H1 (cell line): ENCODE data around the gene GTF2IRD1. TPM values are rescaled to one million over a fixed set of nuclear protein-coding genes. Genes with fewer than 3 reads are reported as not detected.

Source experiments
- ASH2L ChIP-seq: fragments of 200-600, 300-600 bp; sonication (generic); IDR thresholded peaks from one replicate; pipeline ENCODE4 v1.7.1; 2017; ENCODE audit warnings: low read length
- CHD7 ChIP-seq: fragments of 300-600 bp; sonication (generic); IDR thresholded peaks from 2 replicates; pipeline ENCODE4 v1.7.1; 2012; ENCODE audit warnings: low read length, moderate library complexity, mild to moderate bottlenecking, inconsistent platforms; ENCODE audit not compliant: insufficient replicate concordance
- CREB1 ChIP-seq: IDR thresholded peaks from 2 replicates; pipeline ENCODE4 v1.6.1; 2012; ENCODE audit warnings: inconsistent platforms
- CTBP2 ChIP-seq: IDR thresholded peaks from 2 replicates; pipeline ENCODE4 v1.7.0; 2011; ENCODE audit warnings: borderline replicate concordance, mild to moderate bottlenecking, moderate library complexity, mixed read lengths, low read length; ENCODE audit not compliant: insufficient read depth, insufficient read length
- GTF2F1 ChIP-seq: IDR thresholded peaks from 2 replicates; pipeline ENCODE4 v1.6.1; 2012; ENCODE audit warnings: low read depth, low read length, improper control_type of control experiment, borderline replicate concordance
- NANOG ChIP-seq: IDR thresholded peaks from 2 replicates; pipeline ENCODE4 v1.6.1; 2011; ENCODE audit warnings: low read length, low read depth, mild to moderate bottlenecking, inconsistent platforms; ENCODE audit not compliant: insufficient read depth, poor library complexity, severe bottlenecking
- SP1 ChIP-seq: IDR thresholded peaks from 2 replicates; pipeline ENCODE4 v1.6.1; 2011; ENCODE audit warnings: low read depth, low read length
- TBP ChIP-seq: IDR thresholded peaks from 2 replicates; pipeline ENCODE4 v1.6.1; 2011; ENCODE audit warnings: low read depth, low read length, improper control_type of control experiment
- TEAD4 ChIP-seq: IDR thresholded peaks from 2 replicates; pipeline ENCODE4 v1.6.1; 2012; ENCODE audit warnings: low read depth, low read length, inconsistent platforms, mixed read lengths
- YY1 ChIP-seq: IDR thresholded peaks from 2 replicates; pipeline ENCODE4 v1.6.1; 2011; ENCODE audit warnings: low read depth, mild to moderate bottlenecking, low read length
- polyA plus RNA-seq, 7 experiments: library from polyadenylated mRNA; depleted of rRNA in 3 of 7; stranded (reverse) in 5 of 7; unstranded in 2 of 7; fragments of >200 nt in 5 of 7; fragments of 200-250 nt in 2 of 7; gene quantifications; 1 replicate in 5 of 7; 2 replicates in 1 of 7; 4 replicates in 1 of 7; pipeline versions ENCODE4 v1.2.1 to v1.2.3, GENCODE V29; 2011 to 2013; ENCODE audit warnings: missing spikeins in 2 of 7, mixed read lengths in 2 of 7
- total RNA-seq: library from RNA; stranded (reverse); fragmentation: NEBNext Ultra II Directional; extraction: Animal tissue kit (Norgen Biotek cat#: 25700); gene quantifications from 2 replicates; pipeline ENCODE4 v1.2.1, GENCODE V29; 2021

GTF2IRD1 gene
- total and polyA plus RNA-seq, 2 of the 8 experiments (the other 6 are each of a cell fraction or from before 2014, with no cell fraction given): 27.4 to 45.4 TPM

DNA sequence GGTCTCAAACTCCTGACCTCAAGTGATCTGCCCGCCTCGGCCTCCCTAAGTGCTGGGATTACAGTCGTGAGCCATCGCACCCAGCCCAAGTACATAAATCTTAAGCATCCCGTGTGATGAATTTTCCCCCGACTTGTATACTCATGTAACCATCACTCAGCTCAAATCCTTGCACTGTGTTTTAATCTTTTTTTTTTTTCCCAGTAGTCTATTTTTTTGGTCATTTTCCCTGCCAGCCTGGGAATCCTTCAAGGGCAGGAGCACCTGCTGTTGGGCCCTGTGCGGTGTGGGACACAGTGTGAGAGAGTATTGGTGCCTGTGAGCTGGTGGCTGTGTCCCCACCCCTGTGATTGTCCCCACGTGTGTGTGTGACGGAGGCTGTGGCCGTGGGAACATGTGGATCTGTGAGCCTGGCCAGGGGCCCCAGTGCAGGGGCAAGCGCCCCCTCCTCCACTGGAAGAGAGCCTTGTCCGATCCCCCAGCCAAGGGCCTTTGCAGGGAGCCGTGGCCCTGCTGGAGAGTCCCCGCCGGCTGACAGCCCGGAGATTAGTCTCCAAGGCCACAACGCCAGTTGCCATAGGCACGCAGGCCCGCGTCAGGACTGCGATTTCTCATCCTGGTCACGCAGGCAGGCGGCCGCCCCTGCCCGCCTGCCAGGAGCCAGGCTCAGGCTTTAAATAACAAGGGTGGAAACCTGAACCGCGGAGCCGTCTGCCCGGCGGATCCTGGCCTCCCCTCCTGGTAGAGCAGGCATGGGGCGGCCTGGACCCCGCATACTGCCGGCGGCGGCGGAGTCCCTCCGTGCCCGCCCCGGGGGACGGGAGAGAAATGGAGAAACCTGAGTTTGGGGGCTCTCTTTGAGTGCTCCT, 26.5 kb downstream of the GTF2IRD1 start (continued):
- 0 out of 2 replicates have a peak, but pooled peaks have one; percentile 36 for TF ChIP-seq SP1
- no peak for TF ChIP-seq GTF2F1
- TF ChIP-seq TBP: peak; percentile 17; the same call in 1 of the 2 replicates
- TF ChIP-seq CHD7: no peak
- 0 out of 2 replicates have a peak, but pooled peaks have one; percentile 9 for TF ChIP-seq TEAD4
- peak; percentile 41 for TF ChIP-seq NANOG
- TF ChIP-seq YY1: no peak
- TF ChIP-seq ASH2L: peak; percentile 39
- TF ChIP-seq CREB1: peak; percentile 58; the same call in 1 of the 2 replicates
- TF ChIP-seq CTBP2: no peak
